ENCODE results near the gene MED13.
"Not testable (repeated sequence)": the region's sequence is repeated elsewhere in the genome, so short reads cannot be mapped to it uniquely, and the experiment has no call there.

MED13 gene

DNA sequence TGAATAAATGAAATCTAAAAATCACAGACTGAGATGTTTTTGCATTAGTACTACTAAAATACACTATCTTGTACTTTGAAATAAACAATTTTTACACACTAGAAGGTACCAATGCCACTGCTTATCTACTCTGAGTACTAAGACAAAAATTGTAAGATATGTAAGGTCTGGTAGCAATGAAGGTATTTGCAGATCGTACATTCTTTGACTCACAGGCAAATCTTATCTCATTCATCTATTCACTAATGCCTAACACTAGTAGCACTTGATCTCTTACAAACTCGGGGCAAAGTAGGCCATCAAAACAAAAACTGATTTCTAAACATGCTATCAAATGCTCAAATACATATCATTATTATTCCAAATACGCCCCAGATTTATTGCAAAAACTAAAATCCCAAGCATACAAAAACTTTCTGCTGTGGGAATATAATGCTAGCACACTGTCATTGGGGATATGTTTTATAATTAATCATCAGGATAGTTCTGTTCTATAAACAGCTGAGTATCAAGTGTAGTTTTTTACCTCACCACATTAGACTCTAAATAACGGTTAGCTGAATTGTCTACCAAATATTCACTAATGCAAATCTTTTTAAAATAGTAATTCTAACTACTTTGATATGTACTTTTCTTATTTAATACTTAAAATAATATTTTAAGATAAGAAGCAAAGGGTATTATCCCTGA, 68.0 kb downstream of the MED13 start:
- no peak for DNase-seq

DNA sequence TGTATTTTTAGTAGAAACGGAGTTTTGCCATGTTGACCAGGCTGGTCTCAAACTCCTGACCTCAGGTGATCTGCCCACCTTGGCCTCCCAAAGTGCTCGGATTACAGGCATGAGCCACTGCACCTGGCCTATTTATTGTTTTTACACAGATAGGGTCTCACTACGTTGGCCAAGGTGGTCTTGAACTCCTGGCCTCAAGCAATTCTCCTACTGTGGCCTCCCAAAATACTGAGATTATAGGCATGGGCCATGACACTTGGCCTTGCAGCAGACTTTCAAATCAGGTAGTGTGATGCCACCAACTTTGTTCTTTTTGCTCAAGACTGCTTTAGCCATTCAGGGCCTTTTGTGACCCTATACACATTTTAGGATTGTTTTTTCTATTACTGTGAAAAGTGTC, 75.6 kb downstream of the MED13 start:
- DNase-seq, result no peak

DNA sequence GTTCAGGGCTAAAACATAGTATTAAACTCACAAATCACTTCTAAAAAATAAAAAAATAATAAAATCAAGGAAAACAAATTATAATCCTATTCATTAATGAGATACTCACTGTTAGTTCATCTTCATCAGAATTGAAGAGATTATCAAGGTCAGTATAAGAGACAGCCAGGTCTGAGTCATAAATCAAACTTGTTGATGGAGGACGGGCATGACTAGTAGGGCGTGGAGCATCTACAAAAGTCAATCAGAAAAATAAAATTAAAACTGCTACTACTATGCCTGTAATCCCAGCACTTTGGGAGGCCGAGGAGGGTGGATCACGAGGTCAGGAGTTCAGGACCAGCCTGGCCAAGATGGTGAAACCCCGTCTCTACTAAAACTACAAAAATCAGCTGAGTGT, 78.2 kb downstream of the MED13 start:
- DNase-seq, result no peak

DNA sequence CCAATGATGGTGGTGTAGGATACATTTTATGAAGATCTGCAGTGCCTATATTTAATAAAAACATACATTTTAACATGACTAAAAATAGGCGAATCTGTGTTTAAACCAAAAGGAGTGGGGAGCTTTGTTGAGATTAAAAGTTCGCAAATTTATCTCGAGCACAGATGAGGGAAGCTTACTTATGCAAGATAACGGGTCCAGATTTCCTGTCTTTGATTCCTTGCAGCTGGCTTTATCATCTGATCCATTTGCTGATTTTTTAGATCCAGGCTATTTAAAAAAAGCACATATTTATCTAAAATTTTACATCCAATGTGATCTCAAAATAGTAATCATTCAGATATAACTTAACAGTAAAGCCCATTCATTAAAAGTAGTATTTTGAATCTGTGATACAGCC, 80.3 kb downstream of the MED13 start:
- DNase-seq, result no peak

DNA sequence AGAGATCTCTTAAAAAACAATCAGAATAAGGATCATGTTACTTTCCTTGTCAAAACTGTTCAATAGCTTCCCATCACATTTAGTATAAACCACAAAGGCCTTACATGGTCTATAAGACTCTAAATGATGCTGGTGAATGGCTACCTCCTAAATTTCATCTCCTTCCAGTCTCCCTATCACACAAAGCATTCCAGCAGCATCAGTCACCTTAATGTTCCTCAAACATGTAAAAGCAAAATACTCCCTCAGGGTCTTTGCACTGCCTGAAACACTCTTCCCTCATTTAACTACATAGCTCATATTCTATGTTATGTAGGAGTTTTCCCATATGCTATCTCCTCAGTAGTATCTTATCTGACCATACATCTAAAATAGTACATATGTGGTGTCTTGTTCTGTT, 83.8 kb downstream of the MED13 start:
- DNase-seq, result no peak

DNA sequence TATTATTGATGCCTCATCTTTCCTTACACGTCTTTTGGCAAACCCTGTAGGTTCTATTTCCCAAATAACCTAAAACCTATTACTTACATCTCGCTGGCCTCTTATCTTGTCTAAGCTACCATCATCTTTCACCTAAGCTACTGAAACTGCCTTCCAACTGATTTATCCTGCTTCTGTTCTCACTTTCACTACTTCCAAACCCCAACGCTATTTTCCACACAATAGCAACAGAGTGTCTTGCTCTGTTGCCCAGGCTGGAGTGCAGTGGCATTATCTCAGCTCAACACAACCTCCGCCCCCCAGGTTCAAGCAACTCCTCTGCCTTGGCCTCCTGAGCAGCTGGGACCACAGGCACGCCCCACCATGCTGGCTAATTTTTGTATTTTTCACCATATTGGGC, 84.5 kb downstream of the MED13 start:
- DNase-seq, result no peak

DNA sequence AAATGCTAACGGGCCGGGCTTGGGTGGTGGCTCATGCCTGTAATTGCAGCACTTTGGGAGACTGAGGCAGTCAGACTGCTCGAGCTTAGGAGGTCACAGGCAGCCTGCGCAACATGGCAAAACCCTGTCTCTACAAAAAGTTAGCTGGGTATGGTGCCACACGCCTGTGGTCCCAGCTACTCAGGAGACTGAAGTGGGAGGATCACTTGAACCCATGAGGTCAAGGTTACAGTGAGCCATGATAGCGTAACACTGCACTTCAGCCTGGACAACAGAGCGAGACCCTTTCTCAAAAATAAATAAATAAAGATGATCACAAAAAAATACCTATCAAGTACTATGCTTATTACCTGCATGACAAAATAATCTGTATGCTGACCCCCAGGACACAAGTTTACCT, 91.0 kb downstream of the MED13 start:
- no peak for DNase-seq

DNA sequence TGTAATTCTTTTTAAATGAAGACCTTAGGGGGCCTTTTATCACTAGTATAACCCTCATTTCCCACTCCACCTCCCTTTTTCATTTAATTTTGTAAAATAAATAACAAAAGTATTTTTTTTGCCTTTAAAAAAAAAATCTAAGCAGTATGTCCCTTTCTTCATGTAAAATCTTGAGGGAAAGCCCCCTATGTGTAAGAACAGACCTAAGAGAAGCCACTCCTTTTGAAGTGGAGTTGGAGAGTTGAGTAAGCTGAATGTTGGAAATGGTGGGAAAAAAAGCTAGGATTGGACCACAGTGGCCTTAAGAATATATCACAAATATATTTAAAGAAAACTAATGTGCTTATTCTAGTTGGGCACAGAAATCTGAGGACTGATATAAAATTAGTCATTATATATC, 92.8 kb downstream of the MED13 start:
- DNase-seq, result no peak

DNA sequence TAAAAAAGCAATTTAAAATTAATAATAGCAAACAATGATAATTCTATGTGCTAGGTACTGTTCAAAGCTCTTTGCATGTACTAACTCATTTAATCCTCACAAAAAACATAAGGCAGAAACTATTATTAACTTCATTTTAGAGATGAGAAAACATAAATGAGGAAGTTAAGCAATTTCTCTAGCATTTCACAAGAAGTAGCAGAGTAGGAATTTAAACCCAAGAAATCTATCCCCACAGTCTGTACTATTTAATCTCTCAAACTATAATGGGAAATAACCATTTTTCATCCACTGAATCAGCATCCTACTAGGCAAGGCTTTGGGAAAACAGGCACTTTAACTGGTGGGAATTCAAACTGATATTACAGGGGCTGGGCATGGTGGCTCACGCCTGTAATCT, 95.0 kb downstream of the MED13 start:
- DNase-seq, result no peak

DNA sequence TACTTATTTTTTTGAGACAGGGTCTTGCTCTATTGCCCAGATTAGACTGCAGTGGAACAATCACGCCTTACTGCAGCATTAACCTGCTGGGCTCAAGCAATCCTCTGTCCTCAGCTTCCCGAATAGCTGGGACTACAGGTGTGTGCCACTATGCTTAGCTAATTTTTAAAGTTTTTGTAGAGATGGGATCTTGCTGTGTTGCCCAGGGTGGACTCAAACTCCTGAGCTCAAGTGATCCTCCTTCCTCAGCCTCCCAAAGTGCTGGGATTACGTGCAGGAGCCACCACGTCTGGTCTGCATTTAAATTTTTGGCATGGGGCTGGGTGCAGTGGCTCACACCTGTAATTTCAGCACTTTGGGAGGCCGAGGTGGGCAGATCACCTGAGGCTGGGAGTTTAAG, 96.3 kb downstream of the MED13 start:
- DNase-seq, result no peak

DNA sequence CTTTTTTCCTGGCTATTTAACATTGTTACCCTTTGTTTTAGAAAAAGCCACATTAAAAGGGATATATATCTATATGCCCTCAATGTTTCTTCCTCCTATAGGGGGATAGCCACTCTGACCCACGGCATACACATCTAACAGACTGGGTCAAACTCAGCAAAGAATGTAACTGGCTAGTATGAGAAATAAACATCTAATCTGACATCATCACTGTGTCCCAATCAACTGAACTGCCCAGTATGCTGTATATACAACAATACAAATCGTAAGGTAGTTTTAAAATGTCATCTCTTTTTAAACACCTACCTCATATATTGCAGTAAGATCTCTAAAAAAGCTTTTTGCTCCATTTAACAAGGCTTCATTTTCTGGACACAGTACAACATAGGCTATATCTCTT, 97.3 kb downstream of the MED13 start:
- no peak for DNase-seq

DNA sequence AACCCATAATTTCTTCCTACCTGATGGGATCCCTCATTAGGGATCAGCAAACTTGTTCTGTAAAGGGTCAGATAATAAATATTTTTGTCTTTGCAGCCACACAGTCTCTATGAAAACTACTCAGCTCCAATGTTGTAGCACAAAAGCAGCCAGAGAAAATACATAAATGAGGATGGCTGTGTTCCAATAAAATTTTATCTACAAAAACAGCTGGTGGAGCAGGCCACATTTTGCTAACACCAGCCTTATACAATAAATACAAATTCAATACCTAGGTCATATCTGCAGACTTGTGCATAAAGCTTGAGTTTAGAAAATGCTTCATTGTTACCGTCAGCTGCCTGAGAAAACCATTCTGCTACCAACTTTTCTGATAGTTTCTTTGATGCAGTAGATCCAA, 98.9 kb downstream of the MED13 start:
- DNase-seq, result no peak

DNA sequence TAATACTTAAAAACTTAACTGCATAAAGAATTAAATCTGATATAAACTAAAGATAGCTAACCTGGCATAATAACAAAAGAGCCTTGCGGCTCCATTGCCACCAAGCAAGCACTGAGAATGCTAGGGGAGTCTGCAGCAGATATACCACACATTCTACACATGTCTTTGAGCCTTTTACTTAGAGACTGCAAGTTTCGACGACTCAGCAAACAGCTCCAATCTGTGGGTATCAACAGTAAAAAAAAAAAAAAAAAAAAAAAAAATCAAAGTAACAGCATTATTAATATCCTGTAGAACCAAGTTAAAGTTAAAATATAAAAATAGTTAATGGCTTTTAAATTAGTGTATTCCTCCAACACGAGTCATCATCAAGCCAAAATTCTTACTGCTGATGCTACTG, 109.5 kb downstream of the MED13 start:
- no peak for DNase-seq

DNA sequence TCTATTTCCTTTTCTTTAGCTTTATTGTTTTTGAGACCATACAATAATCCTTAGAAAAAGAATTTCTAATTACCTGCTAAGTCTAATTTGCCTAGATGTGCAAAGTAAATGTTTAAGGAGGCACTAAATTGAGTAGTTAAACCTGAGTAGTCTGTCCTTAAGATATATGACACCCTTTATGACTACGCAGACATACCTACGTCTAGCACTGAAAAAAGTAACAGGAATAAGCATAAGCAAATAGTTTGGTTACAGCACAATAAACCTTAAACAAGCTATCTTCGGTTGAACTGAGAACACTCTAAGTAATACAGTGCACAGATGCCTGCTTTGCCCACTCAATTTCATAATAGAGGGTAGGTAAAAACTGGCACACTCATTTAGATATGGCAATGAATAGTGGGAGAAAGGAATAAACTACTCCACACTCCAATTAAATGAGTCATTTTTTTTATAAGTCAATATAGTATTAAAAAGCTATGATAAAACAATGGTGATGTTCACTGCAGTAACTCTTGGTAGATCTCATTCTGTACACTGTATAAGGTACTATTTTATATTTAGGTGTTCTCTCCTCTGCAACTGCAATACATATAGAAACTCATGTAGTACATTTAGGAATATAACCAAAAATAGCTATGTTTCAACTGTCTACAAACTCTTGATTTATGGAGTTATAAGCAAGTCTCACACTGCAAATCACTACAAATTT, 117.6 kb downstream of the MED13 start:
- no peak for DNase-seq

DNA sequence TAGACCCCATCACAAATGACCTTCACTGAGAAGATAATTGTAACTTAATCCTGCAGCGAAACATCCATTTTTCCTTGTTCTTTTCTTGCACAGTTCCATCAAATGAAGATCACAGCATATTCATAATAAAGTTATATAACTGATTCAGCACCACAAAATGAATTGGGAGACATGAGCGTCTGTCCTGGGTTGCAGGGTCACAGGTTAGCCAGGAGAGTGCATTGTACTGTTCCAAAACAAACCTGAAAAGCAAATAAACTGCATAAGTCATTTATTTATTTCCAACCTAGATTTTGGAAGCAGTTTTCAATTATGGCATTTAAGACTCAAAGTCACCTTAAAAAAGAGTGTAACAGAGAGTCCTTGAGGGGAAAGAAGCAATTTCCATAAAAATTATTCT, 118.7 kb downstream of the MED13 start:
- DNase-seq, result no peak

DNA sequence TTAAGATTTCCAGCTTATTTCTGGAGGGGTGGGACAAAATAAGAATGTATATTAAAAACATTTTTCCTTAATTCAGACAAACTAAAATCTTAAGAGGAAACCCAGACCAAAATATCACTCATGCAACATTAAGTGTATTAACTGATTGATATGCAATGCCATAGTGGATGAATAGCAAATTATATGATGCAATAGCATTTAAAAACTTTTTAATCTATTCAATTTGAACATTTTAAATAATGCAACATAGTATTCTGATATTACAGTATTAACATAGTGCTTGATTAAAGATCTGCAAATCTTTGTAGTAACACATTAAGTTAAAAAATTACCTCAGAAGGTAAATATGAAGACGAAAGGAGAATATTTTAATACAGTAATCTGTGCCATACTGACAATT, 122.0 kb downstream of the MED13 start:
- no peak for DNase-seq

DNA sequence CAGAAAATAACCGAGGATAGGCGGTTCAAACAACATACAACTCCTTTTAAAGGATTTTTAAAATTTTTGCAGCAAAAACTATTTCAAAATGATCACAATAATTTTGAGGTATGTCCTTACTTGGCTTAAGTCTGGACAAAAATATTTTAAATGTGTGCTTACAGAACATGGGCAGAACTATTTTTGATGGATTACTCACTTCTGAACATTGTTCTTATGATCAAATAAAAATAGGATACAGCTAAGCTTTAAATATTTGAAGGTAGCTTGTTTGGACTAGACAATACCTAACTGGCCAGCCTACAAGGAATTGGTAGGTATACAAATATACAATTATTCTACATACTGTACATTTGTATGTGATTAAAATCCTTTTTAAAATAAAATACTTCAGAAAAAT, 123.0 kb downstream of the MED13 start:
- no peak for DNase-seq

DNA sequence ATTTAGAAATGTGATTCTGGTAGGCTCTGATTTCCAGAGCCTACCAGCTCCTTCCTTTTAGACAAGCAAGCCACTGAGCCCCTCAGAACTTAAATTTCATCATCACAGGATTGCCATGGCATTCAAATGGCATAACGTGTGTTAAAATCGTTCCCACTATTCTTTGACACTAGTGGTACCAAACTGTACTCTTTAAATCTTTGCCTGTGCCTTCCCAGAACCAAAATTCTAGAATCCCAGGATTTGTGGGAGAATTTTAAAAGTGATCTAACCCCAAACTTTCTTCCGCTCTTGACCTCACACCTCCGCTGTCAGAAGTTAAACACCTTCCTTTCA, 137.0 kb downstream of the MED13 start:
- peak; percentile 10 for DNase-seq

DNA sequence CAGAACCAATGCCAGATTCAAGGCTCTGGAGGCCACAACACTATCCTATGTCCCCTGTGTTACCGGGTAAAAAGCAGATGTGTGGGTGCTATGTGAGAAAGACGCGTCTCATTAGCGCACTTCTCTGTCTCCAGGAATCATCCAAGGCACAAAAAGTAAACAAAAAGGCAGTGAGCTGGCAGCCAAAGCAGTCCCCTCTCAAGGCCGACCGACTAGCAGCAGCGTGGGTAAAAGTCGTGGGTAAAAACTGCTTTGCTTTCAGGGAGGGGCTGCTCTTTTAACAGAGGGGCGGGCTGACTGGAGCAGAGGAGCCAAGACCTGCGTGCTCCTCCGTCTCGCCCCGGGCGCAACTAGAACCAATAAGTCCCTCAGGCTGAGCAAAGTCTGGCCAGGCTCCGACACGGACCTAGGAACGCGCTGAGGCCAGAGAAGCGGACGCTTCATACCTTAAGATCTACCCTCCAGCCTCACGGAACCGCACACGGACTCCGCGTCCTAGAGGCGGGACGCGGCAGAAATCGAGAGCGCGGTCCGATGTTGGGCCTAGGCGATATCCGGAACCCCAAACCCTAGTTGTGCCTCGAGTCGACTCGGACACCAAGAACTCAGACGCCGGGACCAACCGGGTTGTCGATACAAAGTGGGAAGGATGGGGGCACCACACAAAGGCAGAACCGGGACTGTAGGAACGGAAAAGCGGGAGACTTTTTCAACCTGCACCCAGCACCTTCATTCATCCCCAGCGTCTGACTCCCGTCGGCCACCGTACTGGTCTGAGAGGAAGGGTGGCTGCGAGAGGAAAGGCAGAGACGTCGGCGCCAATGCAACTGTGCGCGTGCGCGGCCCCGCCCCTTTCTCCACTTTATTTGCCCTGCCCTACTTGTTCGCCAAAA, 137.6 kb downstream of the MED13 start, which contains the start of gene INTS2:
Gene INTS2, minus strand, starts transcription at position 775 of the 893 bp plus-strand sequence. CDS start 1,338 bp downstream, outside the sequence.
- peak; percentile 96 for DNase-seq

DNA sequence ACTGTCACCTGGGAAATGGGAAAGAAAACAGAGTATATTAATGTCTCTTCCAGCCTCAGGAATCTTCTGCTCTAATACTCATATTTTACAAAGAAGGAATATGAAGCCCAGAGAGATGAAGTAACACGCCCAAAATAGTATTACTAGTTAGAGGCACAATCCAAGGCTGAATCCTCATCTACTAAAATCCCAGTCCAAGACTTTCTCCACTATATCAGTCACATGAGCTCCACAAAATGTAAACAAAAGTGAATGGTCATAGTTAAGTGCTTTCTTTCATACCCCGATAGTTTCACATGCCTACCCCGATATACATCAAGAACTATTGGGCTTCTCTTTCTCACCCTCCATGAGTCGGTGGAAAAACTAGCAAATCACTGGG, 138.3 kb downstream of the MED13 start:
- no peak for DNase-seq

DNA sequence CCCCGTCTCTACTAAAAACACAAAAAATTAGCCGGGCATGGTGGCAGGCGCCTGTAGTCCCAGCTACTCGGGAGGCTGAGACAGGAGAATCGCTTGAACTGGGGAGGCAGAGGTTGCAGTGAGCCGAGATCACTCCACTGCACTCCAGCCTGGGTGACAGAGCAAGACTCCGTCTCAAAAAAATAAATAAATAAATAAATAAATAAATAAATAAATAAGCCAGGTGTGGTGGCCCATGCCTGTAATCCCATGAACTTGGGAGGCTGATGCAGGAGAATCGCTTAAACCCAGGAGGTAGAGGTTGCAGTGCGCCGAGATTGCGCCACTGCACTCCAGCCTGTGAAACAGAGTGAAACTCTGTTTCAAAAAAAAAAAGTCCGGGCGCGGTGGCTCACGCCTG, 149.9 kb downstream of the MED13 start:
- DNase-seq, result not testable (repeated sequence)

DNA sequence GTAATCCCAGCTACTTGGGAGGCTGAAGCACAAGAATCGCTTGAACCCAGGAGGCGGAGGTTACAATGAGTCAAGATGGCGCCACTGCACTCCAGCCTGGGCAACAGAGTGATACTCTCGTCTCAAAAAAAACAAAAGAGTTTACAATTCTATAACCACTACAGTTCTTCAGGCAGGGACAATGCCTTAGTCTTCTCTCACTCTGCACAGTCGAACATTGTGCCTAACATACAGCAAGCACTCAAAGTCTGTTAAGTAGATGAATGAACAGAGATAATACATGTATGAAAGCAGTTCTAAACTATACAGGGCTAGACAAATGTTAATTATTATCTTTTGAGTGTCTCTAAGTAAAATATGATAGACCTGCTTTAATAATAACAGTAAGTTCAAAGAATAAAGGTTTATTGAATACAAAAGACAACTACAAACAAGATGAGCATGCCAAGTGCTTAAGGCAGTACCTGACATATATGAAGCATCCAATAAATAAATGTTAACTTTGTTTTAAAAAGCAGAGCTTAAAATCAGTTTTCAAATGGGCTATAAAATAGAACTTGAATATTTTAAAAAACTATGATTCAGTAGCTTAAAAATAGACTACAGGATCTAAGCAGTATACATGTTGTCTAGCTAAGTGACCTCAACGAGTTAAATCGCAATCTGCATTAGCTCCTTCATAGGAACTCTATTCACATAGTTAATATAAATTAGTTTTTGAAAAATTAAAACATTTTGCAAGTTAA, 156.6 kb downstream of the MED13 start:
- DNase-seq, result no peak

DNA sequence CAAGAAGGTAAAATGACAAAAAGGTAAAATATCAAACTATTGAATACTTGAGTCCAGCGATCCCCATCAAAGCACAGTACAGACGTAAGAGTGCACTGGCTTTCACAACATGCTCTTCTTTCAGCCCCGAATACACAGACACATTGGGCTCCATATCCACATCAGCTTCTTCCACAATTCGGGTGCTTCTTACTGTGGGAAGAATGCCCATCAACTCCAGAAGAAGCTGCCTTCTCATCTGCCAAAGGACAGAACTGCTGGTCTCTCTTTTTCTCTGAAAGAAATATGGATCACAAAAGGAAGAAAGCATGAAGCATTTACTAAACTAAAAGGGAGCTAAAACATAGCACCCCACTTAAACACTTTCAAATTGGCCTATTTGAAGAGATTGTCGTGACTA, 157.7 kb downstream of the MED13 start:
- DNase-seq, result no peak
